Activated naive CD4-positive, alpha-beta T cell (primary cell): ENCODE data around the gene PFKFB2.

ENCODE experiments used
- DNase-seq, 4 experiments: peaks; one replicate each; lab custom pipeline; 2025; lab: John Stamatoyannopoulos, UW

Gene PFKFB2

GRCh38 chr1:207021876-207022596, 31.0 kb upstream of the PFKFB2 start:
- DNase-seq = no peak

- DNase-seq = no peak
Measured at GRCh38 chr1:207022996-207023679, 29.9 kb upstream of the PFKFB2 start.

GRCh38 chr1:207024202-207025145, 28.6 kb upstream of the PFKFB2 start:
- no peak for DNase-seq

GRCh38 chr1:207025146-207025880, 27.8 kb upstream of the PFKFB2 start:
- no peak for DNase-seq

GRCh38 chr1:207026104-207026534, 27.0 kb upstream of the PFKFB2 start:
- no peak for DNase-seq

- no peak for DNase-seq
Measured at GRCh38 chr1:207027206-207027777, 25.8 kb upstream of the PFKFB2 start.

GRCh38 chr1:207027921-207028320, 25.2 kb upstream of the PFKFB2 start:
- no peak for DNase-seq

- no peak for DNase-seq
Measured at GRCh38 chr1:207028884-207029650, 24.0 kb upstream of the PFKFB2 start.

- no peak for DNase-seq
Measured at GRCh38 chr1:207029701-207030521, 23.2 kb upstream of the PFKFB2 start.

- no peak for DNase-seq
Measured at GRCh38 chr1:207030522-207031009, 22.5 kb upstream of the PFKFB2 start.

GRCh38 chr1:207031016-207031415, 22.1 kb upstream of the PFKFB2 start:
- DNase-seq = no peak

GRCh38 chr1:207031632-207032264, 21.3 kb upstream of the PFKFB2 start:
- DNase-seq = no peak

GRCh38 chr1:207032528-207033017, 20.5 kb upstream of the PFKFB2 start, which contains the start of gene C1orf116:
TSS of gene C1orf116 (minus strand) at chr1:207032756. CDS start at chr1:207027598, 5,158 bp downstream.
- no peak for DNase-seq

- DNase-seq = no peak
Measured at GRCh38 chr1:207033302-207033701, 19.8 kb upstream of the PFKFB2 start.

- no peak for DNase-seq
Measured at GRCh38 chr1:207034208-207034607, 18.9 kb upstream of the PFKFB2 start.

GRCh38 chr1:207034998-207035397, 18.1 kb upstream of the PFKFB2 start:
- DNase-seq = no peak

GRCh38 chr1:207035877-207036551, 17.1 kb upstream of the PFKFB2 start:
- DNase-seq = no peak

GRCh38 chr1:207036865-207037264, 16.2 kb upstream of the PFKFB2 start:
- DNase-seq = no peak
